Rectal smooth muscle tissue (tissue), 1 donor: ENCODE measurements around the gene VARS1.
"Not testable (repeated sequence)": the region's sequence is repeated elsewhere in the genome, so short reads cannot be mapped to it uniquely, and the experiment has no call there.

ENCODE experiments used
- H3K27ac ChIP-seq: one replicate; pipeline ENCODE4 v1.7.0; 2013; ENCODE audit warnings: low read depth, low read length, inconsistent platforms
- H3K27me3 ChIP-seq: one replicate; pipeline ENCODE4 v1.7.0; 2013; ENCODE audit warnings: low read length; ENCODE audit not compliant: control insufficient read depth, insufficient read depth
- H3K36me3 ChIP-seq: one replicate; pipeline ENCODE4 v1.7.0; 2013; ENCODE audit warnings: low read length; ENCODE audit not compliant: control insufficient read depth, insufficient read depth
- H3K4me1 ChIP-seq: one replicate; pipeline ENCODE4 v1.7.0; 2013; ENCODE audit warnings: low read length; ENCODE audit not compliant: control insufficient read depth, insufficient read depth
- H3K4me3 ChIP-seq: one replicate; pipeline ENCODE4 v1.7.0; 2013; ENCODE audit warnings: low read length
- H3K9ac ChIP-seq: one replicate; pipeline ENCODE4 v1.7.0; 2013; ENCODE audit warnings: low read length

The VARS1 gene

GRCh38 chr6:31795616-31796298, at the start of gene VARS1:
Gene VARS1 (minus strand): TSS chr6:31795752. CDS start chr6:31795217, 535 bp downstream.
- Histone ChIP-seq H3K27ac (peak within 1 kb of the TSS; percentile 91), H3K9ac (peak within 1 kb of the TSS; percentile 87), H3K36me3 (peaks cover 3% of the 10 kb centered on the region), H3K4me3 (peak within 1 kb of the TSS; percentile 99), H3K4me1 (peaks cover 8% of the 10 kb centered on the region), H3K27me3 (no peaks in the 10 kb centered on the region)

DNA sequence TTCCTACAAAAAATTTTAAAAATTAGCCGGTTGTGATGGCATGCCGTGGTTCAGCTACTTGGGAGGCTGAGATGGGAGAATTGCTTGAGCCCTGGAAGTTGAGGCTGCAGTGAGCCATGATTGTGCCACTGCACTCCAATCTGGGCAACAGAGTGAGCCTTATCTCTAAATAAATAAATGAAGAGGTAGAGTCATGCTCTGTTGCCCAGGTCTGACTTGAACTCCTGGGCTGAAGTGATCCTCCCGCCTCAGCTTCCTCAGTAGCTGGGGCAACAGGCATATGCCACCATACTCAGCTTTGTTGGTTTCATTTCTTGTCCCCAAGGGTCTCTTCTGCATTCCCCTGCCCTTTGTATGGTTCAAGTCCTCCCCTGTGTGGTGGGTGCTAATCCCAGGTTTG, 49.0 kb upstream of the VARS1 start:
- Histone ChIP-seq H3K27me3 (no peaks in the 10 kb centered on the region), H3K36me3 (peaks cover 8% of the 10 kb centered on the region), H3K27ac (no peak overlapping the region), H3K4me3 (no peak overlapping the region), H3K9ac (no peak overlapping the region), H3K4me1 (no peaks in the 10 kb centered on the region)

DNA sequence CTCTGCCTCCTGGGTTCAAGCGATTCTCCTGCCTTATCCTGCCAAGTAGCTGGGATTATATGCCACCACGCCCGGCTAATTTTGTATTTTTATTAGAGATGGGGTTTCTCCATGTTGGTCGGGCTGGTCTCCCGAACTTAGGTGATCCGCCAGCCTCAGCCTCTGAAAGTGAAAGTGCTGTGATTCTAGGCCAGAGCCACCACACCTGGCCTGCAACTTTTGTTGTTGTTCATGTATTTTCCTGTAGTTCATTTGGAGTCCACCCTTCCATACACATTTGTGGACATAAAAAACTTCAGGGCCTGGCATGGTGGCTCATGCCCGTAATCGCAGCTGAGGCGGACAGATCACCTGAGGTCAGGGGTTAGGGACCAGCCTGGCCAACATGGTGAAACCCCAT, 46.5 kb upstream of the VARS1 start:
- peaks cover 27% of the 10 kb centered on the region for H3K36me3 ChIP-seq
- H3K27ac ChIP-seq, result no peak overlapping the region
- no peaks in the 10 kb centered on the region for H3K27me3 ChIP-seq
- H3K4me3 ChIP-seq, result no peak overlapping the region
- H3K9ac ChIP-seq, result no peak overlapping the region
- H3K4me1 ChIP-seq, result peaks cover 7% of the 10 kb centered on the region

DNA sequence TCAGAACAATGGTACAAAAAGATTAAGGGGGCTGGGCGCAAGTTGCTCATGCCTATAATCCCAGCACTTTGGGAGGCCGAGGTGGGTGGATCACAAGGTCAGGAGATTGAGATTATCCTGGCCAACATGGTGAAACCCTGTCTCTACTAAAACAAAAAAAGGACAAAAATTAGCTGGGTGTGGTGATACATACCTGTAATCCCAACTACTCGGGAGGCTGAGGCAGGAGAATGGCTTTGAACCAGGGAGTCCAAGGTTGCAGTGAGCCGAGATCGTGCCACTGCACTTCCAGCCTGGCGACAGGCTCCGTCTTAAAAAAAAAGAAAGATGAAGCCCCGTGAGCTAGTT, 44.2 kb upstream of the VARS1 start:
- Histone ChIP-seq H3K36me3 (peaks cover 27% of the 10 kb centered on the region), H3K4me1 (peaks cover 19% of the 10 kb centered on the region)
- not testable (repeated sequence) for H3K9ac ChIP-seq, H3K4me3 ChIP-seq, H3K27me3 ChIP-seq, H3K27ac ChIP-seq

GRCh38 chr6:31838968-31839367, 43.4 kb upstream of the VARS1 start:
- Histone ChIP-seq H3K4me3 (no peak overlapping the region), H3K36me3 (peaks cover 27% of the 10 kb centered on the region), H3K4me1 (peaks cover 19% of the 10 kb centered on the region), H3K9ac (no peak overlapping the region), H3K27ac (no peak overlapping the region), H3K27me3 (no peaks in the 10 kb centered on the region)

DNA sequence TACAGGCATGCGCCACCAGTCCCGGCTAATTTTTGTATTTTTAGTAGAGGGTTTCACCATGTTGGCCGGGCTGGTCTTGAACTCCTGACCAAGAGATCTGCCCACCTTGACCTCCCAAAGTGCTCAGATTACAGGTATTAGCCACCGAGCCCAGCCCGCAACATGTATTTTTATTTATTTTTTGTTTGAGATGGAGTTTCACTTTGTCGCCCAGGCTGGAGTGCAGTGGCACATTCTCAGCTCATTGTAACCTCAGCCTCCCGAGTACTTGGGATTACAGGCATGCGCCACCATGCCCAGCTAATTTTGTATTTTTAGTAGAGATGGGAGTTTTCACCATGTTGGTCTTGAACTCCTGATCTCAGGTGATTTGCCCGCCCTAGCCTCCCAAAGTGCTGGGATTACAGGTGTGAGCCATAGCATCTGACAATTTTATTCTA, 42.6 kb upstream of the VARS1 start:
- Histone ChIP-seq H3K36me3 (peaks cover 27% of the 10 kb centered on the region), H3K4me1 (peaks cover 19% of the 10 kb centered on the region)
- H3K27me3 ChIP-seq, H3K27ac ChIP-seq, H3K9ac ChIP-seq, H3K4me3 ChIP-seq: not testable (repeated sequence)

GRCh38 chr6:31837369-31838113, 42.0 kb upstream of the VARS1 start:
- Histone ChIP-seq H3K4me3 (peak overlapping the region; percentile 32), H3K27me3 (no peaks in the 10 kb centered on the region), H3K36me3 (peaks cover 27% of the 10 kb centered on the region), H3K9ac (no peak overlapping the region), H3K4me1 (peaks cover 19% of the 10 kb centered on the region), H3K27ac (no peak overlapping the region)

DNA sequence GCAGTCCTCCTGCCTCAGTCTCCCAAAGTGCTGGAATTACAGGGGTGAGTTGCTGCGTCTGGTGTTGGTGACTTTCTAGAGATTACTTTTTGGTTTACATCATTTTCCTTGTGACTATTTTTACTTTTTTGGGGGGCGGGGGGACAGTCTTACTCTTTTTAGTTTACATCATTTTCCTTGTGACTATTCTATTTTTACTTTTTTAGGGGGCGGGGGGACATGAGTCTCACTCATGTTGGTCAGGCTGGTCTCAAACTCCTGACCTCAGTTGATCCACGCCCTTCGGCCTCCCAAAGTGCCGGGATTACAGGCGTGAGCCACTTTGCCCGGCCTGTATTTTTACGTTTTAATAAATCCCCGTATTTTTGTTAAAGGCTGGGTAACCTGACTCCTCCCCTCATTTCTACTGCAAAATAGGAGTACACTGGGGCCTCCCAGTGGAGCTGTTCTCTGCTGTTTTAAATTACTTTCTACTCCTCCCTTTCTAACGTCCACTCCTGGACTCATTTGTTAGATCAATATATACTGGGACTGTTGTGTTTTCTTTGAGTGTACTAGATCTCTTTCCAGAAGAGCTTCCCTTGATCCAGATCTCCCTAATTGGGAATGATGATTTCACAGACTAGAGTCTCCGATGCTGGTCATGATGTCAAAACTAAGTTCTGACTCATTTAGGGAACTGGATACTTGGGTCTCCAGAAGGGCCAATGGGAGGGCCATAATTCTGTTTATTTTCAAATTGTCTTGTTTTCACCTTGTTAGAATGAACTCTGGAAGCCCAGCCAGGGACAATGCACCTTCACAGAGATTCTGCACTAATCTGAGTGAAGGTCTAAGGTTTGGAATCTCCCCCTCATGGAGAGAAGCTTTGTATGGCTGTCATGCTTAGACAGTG, 41.2 kb upstream of the VARS1 start:
- Histone ChIP-seq H3K36me3 (peaks cover 27% of the 10 kb centered on the region), H3K4me1 (peaks cover 19% of the 10 kb centered on the region), H3K4me3 (peak overlapping the region; percentile 35), H3K27me3 (no peaks in the 10 kb centered on the region), H3K9ac (peak overlapping the region; percentile 8), H3K27ac (peak overlapping the region; percentile 59)

- H3K27me3 ChIP-seq, result no peaks in the 10 kb centered on the region
- peaks cover 20% of the 10 kb centered on the region for H3K4me1 ChIP-seq
- peaks cover 27% of the 10 kb centered on the region for H3K36me3 ChIP-seq
- peak overlapping the region; percentile 8 for H3K9ac ChIP-seq
- peak overlapping the region; percentile 59 for H3K27ac ChIP-seq
- H3K4me3 ChIP-seq, result peak overlapping the region; percentile 35
Measured at GRCh38 chr6:31836047-31836473, 40.5 kb upstream of the VARS1 start.

DNA sequence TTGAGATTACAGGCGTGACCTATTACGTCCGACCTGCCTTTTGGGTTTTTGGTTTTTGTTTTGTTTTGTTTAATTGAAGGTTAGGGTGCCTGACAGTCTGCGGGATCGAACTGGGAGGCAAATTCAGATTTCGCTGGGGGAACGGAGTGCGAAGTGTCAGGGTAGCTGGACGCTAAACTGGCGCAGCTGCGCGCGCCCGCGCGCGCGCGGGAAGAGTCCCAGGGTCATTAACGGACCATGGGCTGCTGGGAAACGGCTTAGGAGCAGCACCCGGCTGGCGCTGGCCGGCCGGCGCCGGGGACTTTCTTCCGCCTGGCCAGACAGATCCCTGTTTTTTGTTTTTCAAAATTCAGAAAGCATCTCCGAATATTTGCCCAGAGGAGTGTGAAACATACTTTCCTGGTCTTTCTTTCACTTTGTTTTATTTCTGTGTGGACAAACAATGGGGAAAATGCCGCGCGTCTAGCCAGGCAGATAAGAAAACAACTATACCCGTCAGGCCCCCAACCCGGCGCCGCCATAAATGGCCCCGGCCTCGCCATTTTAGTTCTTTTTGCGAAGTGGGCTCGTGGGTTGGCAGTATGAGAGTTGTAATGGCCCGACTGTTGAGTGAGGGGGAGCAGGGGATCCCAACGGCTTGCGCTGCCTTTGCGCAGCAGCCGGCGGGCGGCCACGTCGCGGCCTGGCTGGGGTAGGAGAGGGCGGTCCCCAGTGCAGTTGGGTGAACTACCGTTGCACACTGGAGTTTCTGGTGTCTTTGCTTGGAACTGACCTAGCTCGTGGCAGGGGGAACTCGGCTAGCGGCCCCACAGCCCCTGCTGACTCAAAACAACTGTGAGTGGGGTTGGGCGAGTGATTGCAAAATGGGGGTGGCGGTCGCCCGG, 39.1 kb upstream of the VARS1 start:
- Histone ChIP-seq H3K4me1 (peaks cover 23% of the 10 kb centered on the region), H3K27me3 (no peaks in the 10 kb centered on the region), H3K4me3 (peak overlapping the region; percentile 99), H3K36me3 (peaks cover 20% of the 10 kb centered on the region), H3K9ac (peak overlapping the region; percentile 95), H3K27ac (peak overlapping the region; percentile 97)

- no peaks in the 10 kb centered on the region for H3K36me3 ChIP-seq
- H3K27me3 ChIP-seq, result no peaks in the 10 kb centered on the region
- H3K4me3 ChIP-seq, result peak overlapping the region; percentile 21
- H3K4me1 ChIP-seq, result peaks cover 12% of the 10 kb centered on the region
- no peak overlapping the region for H3K9ac ChIP-seq
- H3K27ac ChIP-seq, result no peak overlapping the region
Measured at GRCh38 chr6:31831350-31832215, 36.0 kb upstream of the VARS1 start.
